GM12878 (cell line): ENCODE data around the gene MTFMT.

Source experiments
- NFIC ChIP-seq: IDR thresholded peaks from 2 replicates; pipeline ENCODE4 v1.6.1; 2012; ENCODE audit warnings: low read depth, mild to moderate bottlenecking, inconsistent platforms, low read length, moderate library complexity
- SPI1 ChIP-seq: IDR thresholded peaks from 2 replicates; pipeline ENCODE4 v1.6.1; 2011; ENCODE audit warnings: low read depth, mild to moderate bottlenecking, low read length, moderate library complexity, borderline replicate concordance; ENCODE audit not compliant: insufficient read depth

DNA sequence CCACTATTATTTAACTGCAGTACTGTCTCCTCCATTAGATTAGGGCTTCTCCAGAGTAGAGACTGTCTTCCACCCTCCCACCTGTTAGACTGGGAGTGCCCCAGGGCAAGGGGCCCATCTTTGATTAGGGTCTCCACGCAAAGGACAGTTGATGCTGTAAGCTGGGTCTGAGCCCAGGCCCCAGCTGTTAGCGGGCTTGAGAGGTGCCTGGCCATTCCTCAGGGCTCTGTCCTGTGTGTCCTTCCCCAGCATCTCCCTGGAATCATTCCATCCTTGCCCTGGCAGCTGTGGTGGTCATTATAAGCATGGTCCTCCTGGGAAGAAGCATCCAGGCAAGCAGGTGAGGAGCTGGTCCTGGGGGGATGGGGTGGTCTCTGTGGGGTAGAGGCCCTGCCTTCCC is 21.8 kb upstream of the MTFMT start:
- TF ChIP-seq NFIC (no peak), SPI1 (no peak)
